ENCODE measurements around the gene GPR65. TPM values are rescaled to one million over a fixed set of nuclear protein-coding genes. Genes with fewer than 3 reads are reported as not detected.

Gene GPR65
- total and polyA plus RNA-seq, 9 of the 15 experiments (the other 6 are each of a cell fraction or from before 2014, with no cell fraction given), result 0.03 to 0.11 (median 0.04) TPM; not detected in 6

DNA sequence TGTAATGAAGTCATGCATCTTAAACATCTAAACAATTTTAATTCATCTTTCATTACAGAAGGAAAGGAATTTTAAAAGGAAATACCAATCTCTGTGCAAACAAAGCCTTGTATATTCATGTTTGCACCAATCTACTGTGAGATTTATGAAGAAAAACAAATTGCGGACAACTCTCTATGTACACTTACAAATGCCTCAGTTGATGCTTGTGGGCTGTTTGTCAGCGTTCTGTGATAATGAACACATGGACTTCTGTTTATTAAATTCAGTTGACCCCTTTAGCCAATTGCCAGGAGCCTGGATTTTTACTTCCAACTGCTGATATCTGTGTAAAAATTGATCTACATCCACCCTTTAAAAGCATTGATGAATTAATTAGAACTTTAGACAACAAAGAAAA is 5.4 kb downstream of the GPR65 start (continued):
- TF ChIP-seq, protein P1, sequence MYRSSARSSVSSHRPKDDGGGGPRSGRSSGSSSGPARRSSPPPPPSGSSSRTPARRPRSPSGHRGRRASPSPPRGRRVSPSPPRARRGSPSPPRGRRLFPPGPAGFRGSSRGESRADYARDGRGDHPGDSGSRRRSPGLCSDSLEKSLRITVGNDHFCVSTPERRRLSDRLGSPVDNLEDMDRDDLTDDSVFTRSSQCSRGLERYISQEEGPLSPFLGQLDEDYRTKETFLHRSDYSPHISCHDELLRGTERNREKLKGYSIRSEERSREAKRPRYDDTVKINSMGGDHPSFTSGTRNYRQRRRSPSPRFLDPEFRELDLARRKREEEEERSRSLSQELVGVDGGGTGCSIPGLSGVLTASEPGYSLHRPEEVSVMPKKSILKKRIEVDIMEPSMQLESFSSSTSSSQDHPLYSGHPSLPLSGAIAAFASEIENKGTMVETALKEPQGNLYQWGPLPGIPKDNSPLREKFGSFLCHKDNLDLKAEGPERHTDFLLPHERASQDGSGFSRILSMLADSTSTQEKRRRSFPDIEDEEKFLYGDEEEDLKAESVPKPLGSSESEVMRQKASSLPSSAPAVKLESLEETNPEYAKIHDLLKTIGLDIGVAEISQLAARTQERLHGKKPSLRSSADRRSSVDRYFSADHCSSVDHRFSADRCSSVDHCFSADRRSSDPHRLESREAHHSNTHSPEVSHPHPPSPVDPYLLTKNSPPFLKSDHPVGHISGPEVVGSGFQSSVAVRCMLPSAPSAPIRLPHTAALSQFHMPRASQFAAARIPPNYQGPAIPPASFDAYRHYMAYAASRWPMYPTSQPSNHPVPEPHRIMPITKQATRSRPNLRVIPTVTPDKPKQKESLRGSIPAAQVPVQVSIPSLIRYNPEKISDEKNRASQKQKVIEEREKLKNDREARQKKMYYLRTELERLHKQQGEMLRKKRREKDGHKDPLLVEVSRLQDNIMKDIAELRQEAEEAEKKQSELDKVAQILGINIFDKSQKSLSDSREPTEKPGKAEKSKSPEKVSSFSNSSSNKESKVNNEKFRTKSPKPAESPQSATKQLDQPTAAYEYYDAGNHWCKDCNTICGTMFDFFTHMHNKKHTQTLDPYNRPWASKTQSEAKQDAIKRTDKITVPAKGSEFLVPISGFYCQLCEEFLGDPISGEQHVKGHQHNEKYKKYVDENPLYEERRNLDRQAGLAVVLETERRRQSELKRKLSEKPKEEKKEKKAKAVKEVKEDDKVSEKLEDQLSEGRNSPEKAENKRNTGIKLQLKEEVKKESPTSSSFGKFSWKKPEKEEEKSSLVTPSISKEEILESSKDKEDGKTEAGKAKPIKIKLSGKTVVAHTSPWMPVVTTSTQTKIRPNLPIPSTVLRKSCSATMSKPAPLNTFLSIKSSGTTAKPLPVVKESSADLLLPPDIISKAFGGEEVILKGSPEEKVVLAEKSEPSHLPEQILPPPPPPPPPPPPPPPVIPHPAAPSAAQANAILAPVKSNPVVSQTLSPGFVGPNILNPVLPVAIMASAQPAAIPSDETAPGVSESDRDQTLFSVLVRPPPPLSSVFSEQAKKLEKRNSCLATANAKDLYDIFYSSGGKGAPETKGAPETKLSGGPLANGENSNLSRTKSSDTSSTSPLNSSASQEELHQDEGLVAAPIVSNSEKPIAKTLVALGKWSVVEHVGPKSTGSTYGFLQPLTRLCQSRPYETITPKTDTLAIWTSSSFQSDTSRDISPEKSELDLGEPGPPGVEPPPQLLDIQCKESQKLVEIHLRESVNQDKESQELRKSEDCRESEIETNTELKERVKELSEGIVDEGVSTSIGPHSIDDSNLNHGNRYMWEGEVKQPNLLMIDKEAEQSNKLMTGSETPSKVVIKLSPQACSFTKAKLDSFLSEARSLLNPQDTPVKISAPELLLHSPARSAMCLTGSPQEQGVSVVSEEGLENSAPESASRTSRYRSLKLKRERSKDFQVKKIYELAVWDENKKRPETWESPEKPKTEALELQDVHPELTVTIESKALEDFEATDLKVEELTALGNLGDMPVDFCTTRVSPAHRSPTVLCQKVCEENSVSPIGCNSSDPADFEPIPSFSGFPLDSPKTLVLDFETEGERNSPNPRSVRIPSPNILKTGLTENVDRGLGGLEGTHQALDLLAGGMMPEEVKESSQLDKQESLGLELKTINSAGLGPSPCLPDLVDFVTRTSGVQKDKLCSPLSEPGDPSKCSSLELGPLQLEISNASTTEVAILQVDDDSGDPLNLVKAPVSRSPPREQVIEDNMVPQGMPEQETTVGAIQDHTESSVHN (IDR thresholded peaks at IDR 0.05; ENCODE audit: borderline replicate concordance in 1 of 2, low read depth in 1 of 2), result no peak
- TF ChIP-seq JUND (IDR thresholded peaks at IDR 0.05; ENCODE audit: borderline replicate concordance, low read depth, low read length) (no peak), JUND (tag; IDR thresholded peaks at IDR 0.05; ENCODE audit: borderline replicate concordance, low read depth, low read length) (no peak), RBM17 (IDR thresholded peaks at IDR 0.05; ENCODE audit: borderline replicate concordance, low read depth, low read length) (no peak), NR2C1 (IDR thresholded peaks at IDR 0.05) (no peak), NR2C1 (tag; IDR thresholded peaks at IDR 0.05) (no peak), ZSCAN29 (IDR thresholded peaks at IDR 0.05) (no peak)
- TF ChIP-seq, protein P2, sequence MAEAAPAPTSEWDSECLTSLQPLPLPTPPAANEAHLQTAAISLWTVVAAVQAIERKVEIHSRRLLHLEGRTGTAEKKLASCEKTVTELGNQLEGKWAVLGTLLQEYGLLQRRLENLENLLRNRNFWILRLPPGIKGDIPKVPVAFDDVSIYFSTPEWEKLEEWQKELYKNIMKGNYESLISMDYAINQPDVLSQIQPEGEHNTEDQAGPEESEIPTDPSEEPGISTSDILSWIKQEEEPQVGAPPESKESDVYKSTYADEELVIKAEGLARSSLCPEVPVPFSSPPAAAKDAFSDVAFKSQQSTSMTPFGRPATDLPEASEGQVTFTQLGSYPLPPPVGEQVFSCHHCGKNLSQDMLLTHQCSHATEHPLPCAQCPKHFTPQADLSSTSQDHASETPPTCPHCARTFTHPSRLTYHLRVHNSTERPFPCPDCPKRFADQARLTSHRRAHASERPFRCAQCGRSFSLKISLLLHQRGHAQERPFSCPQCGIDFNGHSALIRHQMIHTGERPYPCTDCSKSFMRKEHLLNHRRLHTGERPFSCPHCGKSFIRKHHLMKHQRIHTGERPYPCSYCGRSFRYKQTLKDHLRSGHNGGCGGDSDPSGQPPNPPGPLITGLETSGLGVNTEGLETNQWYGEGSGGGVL (CRISPR knock-in tag; IDR thresholded peaks at IDR 0.05), result no peak
- TF ChIP-seq, protein P3, sequence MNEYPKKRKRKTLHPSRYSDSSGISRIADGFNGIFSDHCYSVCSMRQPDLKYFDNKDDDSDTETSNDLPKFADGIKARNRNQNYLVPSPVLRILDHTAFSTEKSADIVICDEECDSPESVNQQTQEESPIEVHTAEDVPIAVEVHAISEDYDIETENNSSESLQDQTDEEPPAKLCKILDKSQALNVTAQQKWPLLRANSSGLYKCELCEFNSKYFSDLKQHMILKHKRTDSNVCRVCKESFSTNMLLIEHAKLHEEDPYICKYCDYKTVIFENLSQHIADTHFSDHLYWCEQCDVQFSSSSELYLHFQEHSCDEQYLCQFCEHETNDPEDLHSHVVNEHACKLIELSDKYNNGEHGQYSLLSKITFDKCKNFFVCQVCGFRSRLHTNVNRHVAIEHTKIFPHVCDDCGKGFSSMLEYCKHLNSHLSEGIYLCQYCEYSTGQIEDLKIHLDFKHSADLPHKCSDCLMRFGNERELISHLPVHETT (CRISPR knock-in tag; conservative IDR thresholded peaks at IDR 0.05 in 1 of 2, IDR thresholded peaks at IDR 0.05 in 1 of 2), result no peak

Data from K562 (cell line).